Suprapubic skin (tissue), 4 donors: ENCODE data around the gene SPOCK1. TPM values are rescaled to one million over a fixed set of nuclear protein-coding genes. Genes with fewer than 3 reads are reported as not detected.

Source experiments
- DNase-seq, 2 donors: peaks; one replicate each; pipeline ENCODE4 v3.0.0-alpha.2; 2019; ENCODE audit warnings: low spot score in 2 of 2
- H3K27ac ChIP-seq: fragments of 200-600 bp; sonication (generic); one replicate; pipeline ENCODE4 v1.5.1; 2019
- H3K27me3 ChIP-seq: fragments of 200-600 bp; sonication (generic); one replicate; pipeline ENCODE4 v1.5.1; 2019
- H3K36me3 ChIP-seq: fragments of 200-600 bp; sonication (generic); one replicate; pipeline ENCODE4 v1.5.1; 2019
- H3K4me1 ChIP-seq: fragments of 200-600 bp; sonication (generic); one replicate; pipeline ENCODE4 v1.5.1; 2019
- H3K4me3 ChIP-seq: fragments of 200-600 bp; sonication (generic); one replicate; pipeline ENCODE4 v1.5.1; 2019; ENCODE audit warnings: mild to moderate bottlenecking
- H3K9me3 ChIP-seq: fragments of 200-600 bp; sonication (generic); one replicate; pipeline ENCODE4 v1.5.1; 2019
- CTCF ChIP-seq, 2 donors: fragments of 200-600 bp in 1 of 2; fragments of 450-650 bp in 1 of 2; sonication (generic) in 1 of 2; IDR thresholded peaks; one replicate each; pipeline ENCODE4 v1.5.1; 2016 to 2019; ENCODE audit warnings: antibody characterized with exemption in 2 of 2, mild to moderate bottlenecking in 1 of 2, moderate library complexity in 1 of 2
- EP300 ChIP-seq: sonication (generic); formaldehyde crosslinking; IDR thresholded peaks from one replicate; pipeline ENCODE4 v1.6.1; 2017; ENCODE audit warnings: antibody characterized with exemption
- POLR2A ChIP-seq, 2 donors: fragments of 450-650 bp; IDR thresholded peaks; one replicate each; pipeline ENCODE4 v1.6.1; 2017; ENCODE audit warnings: antibody characterized with exemption in 2 of 2, mild to moderate bottlenecking in 2 of 2, moderate library complexity in 2 of 2
- POLR2AphosphoS5 ChIP-seq, 3 donors: sonication (generic); formaldehyde crosslinking; IDR thresholded peaks; one replicate each; pipeline ENCODE4 v1.6.1; 2017; ENCODE audit warnings: antibody characterized with exemption in 3 of 3
- WGBS: methylation state at CpG from one replicate; pipeline ENCODE4 v1.1.5; 2018; 5-methylcytosine and 5-hydroxymethylcytosine counted together
- total RNA-seq, 4 donors: library from RNA; depleted of rRNA; stranded (reverse); fragments of >200 nt; gene quantifications; one replicate each; pipeline ENCODE4 v1.1.0, GENCODE V29; 2016

The SPOCK1 gene
- total RNA-seq, 4 donors from 2014 or later, result 3.9 to 11.6 (median 5.4) TPM

- Histone ChIP-seq H3K27me3 (no peaks in the 10 kb centered on the region), H3K4me3 (no peak overlapping the region), H3K4me1 (peaks cover 5% of the 10 kb centered on the region), H3K36me3 (no peaks in the 10 kb centered on the region), H3K27ac (no peak overlapping the region), H3K9me3 (no peaks in the 10 kb centered on the region)
- WGBS, result 64% methylated on average over 1 of the region's 1 CpG
- no peak for DNase-seq
- no peak for TF ChIP-seq CTCF (IDR thresholded peaks at IDR 0.05)
- no peak for TF ChIP-seq POLR2AphosphoS5 (IDR thresholded peaks at IDR 0.05)
- no peak for TF ChIP-seq POLR2A (IDR thresholded peaks at IDR 0.05)
- no peak for TF ChIP-seq EP300
These were observed 225.6 kb downstream of the SPOCK1 start for GRCh38 chr5:137273511-137273910.

- no peak for DNase-seq
- Histone ChIP-seq H3K27me3 (no peaks in the 10 kb centered on the region), H3K27ac (no peak overlapping the region), H3K4me1 (peaks cover 5% of the 10 kb centered on the region), H3K4me3 (no peak overlapping the region), H3K9me3 (no peaks in the 10 kb centered on the region), H3K36me3 (no peaks in the 10 kb centered on the region)
- TF ChIP-seq CTCF (IDR thresholded peaks at IDR 0.05) (no peak), EP300 (no peak), POLR2AphosphoS5 (IDR thresholded peaks at IDR 0.05) (no peak), POLR2A (IDR thresholded peaks at IDR 0.05) (no peak)
These were observed 226.3 kb downstream of the SPOCK1 start for GRCh38 chr5:137272831-137273230.

GRCh38 chr5:137269946-137270345 is 229.2 kb downstream of the SPOCK1 start:
- DNase-seq, result no peak
- no peak for TF ChIP-seq POLR2AphosphoS5 (IDR thresholded peaks at IDR 0.05)
- no peak for TF ChIP-seq CTCF (IDR thresholded peaks at IDR 0.05)
- TF ChIP-seq EP300, result no peak
- TF ChIP-seq POLR2A (IDR thresholded peaks at IDR 0.05), result no peak
- Histone ChIP-seq H3K9me3 (no peaks in the 10 kb centered on the region), H3K36me3 (no peaks in the 10 kb centered on the region), H3K4me3 (no peak overlapping the region), H3K4me1 (peaks cover 5% of the 10 kb centered on the region), H3K27me3 (peaks cover 4% of the 10 kb centered on the region), H3K27ac (no peak overlapping the region)
- WGBS, result 83% methylated on average over 2 of the region's 2 CpGs

- TF ChIP-seq CTCF (IDR thresholded peaks at IDR 0.05) (no peak), EP300 (no peak), POLR2A (IDR thresholded peaks at IDR 0.05) (no peak), POLR2AphosphoS5 (IDR thresholded peaks at IDR 0.05) (no peak)
- Histone ChIP-seq H3K4me3 (no peak overlapping the region), H3K27me3 (peaks cover 4% of the 10 kb centered on the region), H3K9me3 (no peaks in the 10 kb centered on the region), H3K4me1 (peaks cover 5% of the 10 kb centered on the region), H3K27ac (no peak overlapping the region), H3K36me3 (no peaks in the 10 kb centered on the region)
- WGBS, result 51% methylated on average over 2 of the region's 2 CpGs
- no peak for DNase-seq
These were observed 229.9 kb downstream of the SPOCK1 start for GRCh38 chr5:137269274-137269673.

- H3K27me3 ChIP-seq, result peaks cover 4% of the 10 kb centered on the region
- peaks cover 5% of the 10 kb centered on the region for H3K4me1 ChIP-seq
- no peaks in the 10 kb centered on the region for H3K36me3 ChIP-seq
- DNase-seq, result no peak
- 85% methylated on average over 1 of the region's 1 CpG for WGBS
- peak overlapping the region; percentile 19 for H3K27ac ChIP-seq
- H3K4me3 ChIP-seq, result no peak overlapping the region
- TF ChIP-seq CTCF (IDR thresholded peaks at IDR 0.05) (no peak), POLR2AphosphoS5 (IDR thresholded peaks at IDR 0.05) (no peak), EP300 (no peak), POLR2A (IDR thresholded peaks at IDR 0.05) (no peak)
- no peaks in the 10 kb centered on the region for H3K9me3 ChIP-seq
These were observed 230.5 kb downstream of the SPOCK1 start for GRCh38 chr5:137268646-137269045.
